ENCODE results near the gene KLF11.
"Not testable (repeated sequence)": the region's sequence is repeated elsewhere in the genome, so short reads cannot be mapped to it uniquely, and the experiment has no call there.

Gene KLF11

DNA sequence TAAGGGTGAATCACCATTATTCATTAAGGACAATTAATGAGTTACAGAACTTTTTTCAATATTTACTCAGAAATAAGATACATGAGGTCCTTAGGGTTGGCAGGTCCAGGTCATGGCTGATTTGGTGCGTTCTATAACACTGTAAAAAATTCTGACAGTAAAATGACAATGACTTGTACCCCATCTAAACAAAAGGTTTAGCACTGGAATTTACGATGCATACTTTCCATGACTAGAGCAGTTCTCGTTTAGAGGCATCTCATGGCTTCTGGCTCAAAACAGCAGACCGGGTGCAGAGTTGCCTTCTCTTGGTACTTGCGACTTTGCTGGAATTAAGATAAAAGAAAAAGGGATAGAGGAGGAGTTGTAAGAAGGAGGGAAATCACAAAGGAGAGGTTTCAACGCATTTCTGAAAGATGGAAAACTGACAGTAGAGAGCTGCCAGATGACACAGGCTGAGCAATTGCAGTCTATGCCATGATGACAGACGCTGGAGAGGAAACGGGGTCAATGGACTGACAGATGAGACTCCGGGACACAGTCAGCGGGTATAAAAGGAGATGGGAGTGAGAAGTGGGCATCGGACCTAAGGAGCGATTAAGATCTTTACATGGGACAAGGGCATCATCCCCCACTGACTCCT lies 41.0 kb downstream of the KLF11 start:
- Histone ChIP-seq H3K9me3 (replicated peaks in 1 of 11) (no peaks in the 10 kb centered on the region), H4K20me1 (peaks cover 0 to 20% (median 12%) of the 10 kb centered on the region in 11 experiments; a peak in 14 of 22 replicates), H3K27ac (no peak overlapping the region), H3K27me3 (peaks cover 49 to 71% (median 57%) of the 10 kb centered on the region in 11 experiments), H3K9ac (no peak overlapping the region), H3K4me3 (no peak overlapping the region), H3K4me2 (no peak overlapping the region), H3K36me3 (no peaks in the 10 kb centered on the region), H3K4me1 (peaks cover 8 to 18% (median 15%) of the 10 kb centered on the region in 10 experiments; a peak in 19 of 20 replicates)
- no peak for TF ChIP-seq Cebpa-rat (IDR thresholded peaks at IDR 0.05)

DNA sequence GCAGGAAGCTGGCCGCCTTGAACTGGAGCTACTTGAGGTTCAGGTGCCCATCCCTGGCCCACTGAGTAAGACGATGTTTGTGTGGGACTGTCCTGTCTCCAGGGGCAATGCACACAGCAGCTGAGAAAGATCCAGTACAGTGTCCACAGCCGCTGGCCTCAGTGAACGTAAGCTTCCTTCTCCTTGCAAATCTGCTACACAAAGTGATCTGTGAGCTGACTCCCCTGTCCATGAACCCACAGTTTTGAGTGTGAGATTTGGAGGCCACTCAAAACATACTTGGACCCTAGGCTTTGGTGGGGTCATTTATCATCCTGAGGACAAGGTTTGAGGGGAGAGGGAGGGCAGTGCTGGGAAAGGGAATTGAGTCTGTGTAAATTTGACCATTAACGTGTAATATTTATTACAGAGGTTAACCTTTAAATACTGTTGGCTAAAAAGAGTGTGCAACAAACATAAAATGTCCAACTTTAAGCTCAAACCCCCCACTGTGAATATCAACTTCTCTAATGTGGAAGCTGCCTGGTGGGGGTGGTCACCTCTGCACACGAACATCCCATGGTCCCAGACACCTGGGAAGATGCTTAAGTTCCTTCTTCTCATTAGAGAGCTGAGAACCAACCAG lies 41.8 kb downstream of the KLF11 start:
- Histone ChIP-seq H3K4me2 (no peak overlapping the region), H3K27me3 (peaks cover 43 to 71% (median 56%) of the 10 kb centered on the region in 11 experiments), H3K4me1 (peaks cover 7 to 14% (median 10%) of the 10 kb centered on the region in 10 experiments; a peak in 19 of 20 replicates), H4K20me1 (peaks cover 0 to 14% (median 6%) of the 10 kb centered on the region in 11 experiments; a peak in 11 of 22 replicates), H3K9ac (no peak overlapping the region), H3K4me3 (no peak overlapping the region), H3K27ac (no peak overlapping the region), H3K9me3 (replicated peaks in 1 of 11) (no peaks in the 10 kb centered on the region), H3K36me3 (no peaks in the 10 kb centered on the region)
- no peak for TF ChIP-seq Cebpa-rat (IDR thresholded peaks at IDR 0.05)

DNA sequence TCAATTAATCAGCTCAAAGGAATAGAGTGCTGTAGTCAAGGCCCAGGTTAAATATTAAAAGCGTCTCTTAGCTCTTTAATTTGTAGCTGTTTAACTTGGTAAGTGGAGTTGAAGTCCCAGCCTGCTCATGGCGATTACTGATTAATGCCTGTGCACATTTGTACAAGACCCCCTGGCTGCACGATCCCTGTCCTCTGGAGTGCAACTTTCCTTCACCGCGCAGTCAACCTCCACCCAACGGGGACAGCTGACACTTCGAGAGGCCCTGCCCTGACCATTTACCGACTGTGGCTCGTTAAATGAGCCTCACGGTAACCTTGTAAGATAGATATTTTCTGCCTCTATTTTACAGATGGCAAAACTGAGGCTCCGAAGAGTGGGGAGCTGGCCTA lies 42.3 kb downstream of the KLF11 start:
- H3K27me3 ChIP-seq, result peaks cover 43 to 71% (median 56%) of the 10 kb centered on the region in 11 experiments
- H3K9me3 ChIP-seq (replicated peaks in 1 of 11), result no peaks in the 10 kb centered on the region
- H3K9ac ChIP-seq, result no peak overlapping the region
- no peak overlapping the region for H3K4me2 ChIP-seq
- no peak overlapping the region for H3K4me3 ChIP-seq
- TF ChIP-seq Cebpa-rat (IDR thresholded peaks at IDR 0.05), result no peak
- H3K27ac ChIP-seq, result no peak overlapping the region
- H3K4me1 ChIP-seq, result peaks cover 3 to 12% (median 6%) of the 10 kb centered on the region in 10 experiments; a peak in 19 of 20 replicates
- no peaks in the 10 kb centered on the region for H3K36me3 ChIP-seq
- H4K20me1 ChIP-seq, result peaks cover 0 to 9% (median 3%) of the 10 kb centered on the region in 11 experiments; a peak in 11 of 22 replicates

DNA sequence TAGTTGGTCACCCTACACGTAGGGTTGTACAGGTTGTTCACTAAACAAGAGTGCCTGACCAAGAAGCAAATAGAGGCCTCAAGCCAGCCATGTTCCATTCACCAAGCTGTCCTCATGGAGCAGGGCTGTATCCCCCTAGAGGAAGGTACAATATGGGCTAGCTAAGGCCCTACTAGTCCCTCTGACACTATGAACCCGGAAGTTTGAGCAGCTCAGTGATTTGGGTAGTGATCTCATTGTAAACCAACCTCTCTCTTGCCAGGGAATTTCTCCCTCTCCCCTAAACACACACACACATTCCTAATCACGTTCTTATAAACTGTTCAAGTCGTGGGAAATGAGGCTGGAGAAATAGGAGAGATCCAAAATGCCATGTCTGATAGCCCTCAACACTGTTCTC lies 43.6 kb downstream of the KLF11 start:
- Histone ChIP-seq H3K27ac (no peak overlapping the region), H3K4me3 (no peak overlapping the region), H3K27me3 (peaks cover 43 to 71% (median 56%) of the 10 kb centered on the region in 11 experiments), H3K36me3 (no peaks in the 10 kb centered on the region), H3K4me1 (peaks cover 5 to 13% (median 6%) of the 10 kb centered on the region in 10 experiments; a peak in 15 of 20 replicates), H3K9me3 (replicated peaks in 1 of 11) (peaks cover 6 to 9% (median 8%) of the 10 kb centered on the region in 11 experiments; a peak in 21 of 22 replicates), H3K4me2 (no peak overlapping the region), H3K9ac (no peak overlapping the region), H4K20me1 (peaks cover 0 to 4% (median 0%) of the 10 kb centered on the region in 11 experiments; a peak in 1 of 22 replicates)
- no peak for TF ChIP-seq Cebpa-rat (IDR thresholded peaks at IDR 0.05)

DNA sequence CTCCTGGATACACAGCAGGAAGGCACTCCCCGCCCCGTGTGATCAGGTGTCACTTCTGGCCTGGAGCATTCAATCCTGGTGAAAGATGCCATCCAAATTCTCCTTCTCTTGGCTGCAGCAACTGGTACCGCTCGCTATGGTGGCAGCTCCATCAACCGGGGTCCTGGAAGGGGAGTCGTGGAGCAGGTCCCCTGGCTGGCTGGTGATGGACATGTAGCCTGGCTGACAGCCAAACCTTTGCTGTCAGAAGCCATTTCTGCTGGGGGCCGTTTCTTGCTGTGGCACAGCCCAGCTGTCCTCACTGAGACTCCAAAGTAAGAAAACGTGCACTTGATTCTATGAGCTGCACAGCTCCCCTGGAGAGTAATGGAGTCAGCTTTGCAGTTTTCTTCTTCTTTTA lies 44.0 kb downstream of the KLF11 start:
- peaks cover 43 to 71% (median 56%) of the 10 kb centered on the region in 11 experiments for H3K27me3 ChIP-seq
- H4K20me1 ChIP-seq, result peaks cover 0 to 4% (median 0%) of the 10 kb centered on the region in 11 experiments; a peak in 1 of 22 replicates

DNA sequence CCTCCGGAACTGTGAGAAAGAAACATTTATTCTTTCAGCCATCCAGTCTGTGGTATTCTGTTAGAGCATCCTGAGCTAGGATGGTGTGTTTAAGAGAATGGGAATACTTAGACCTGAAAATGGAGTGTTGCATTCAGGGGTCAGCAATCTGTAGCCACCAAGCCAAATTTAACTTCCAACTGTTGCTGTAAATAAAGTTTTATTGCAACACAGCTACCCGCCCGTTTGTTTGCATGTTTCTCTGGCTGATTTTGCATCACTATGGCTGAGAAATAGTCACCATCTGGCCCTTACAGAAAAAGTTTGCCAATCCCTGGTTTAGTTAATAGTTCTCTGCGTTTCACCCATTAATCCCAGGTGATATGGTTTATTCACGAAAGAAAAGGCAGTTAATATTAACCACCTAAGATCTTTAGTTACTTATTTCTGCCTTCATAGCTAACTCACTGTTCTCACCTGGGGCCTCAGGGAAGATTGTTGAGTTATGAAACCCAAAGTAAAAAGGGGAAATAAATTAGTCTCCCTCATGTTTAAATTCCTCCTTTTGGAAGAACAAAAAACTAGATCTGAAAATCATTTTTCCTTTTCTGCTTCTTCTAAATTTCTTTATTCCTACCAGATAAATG lies 46.3 kb downstream of the KLF11 start:
- Histone ChIP-seq H3K27ac (no peak overlapping the region), H3K9ac (no peak overlapping the region), H3K4me3 (no peak overlapping the region), H3K9me3 (replicated peaks in 1 of 11) (peaks cover 13 to 22% (median 19%) of the 10 kb centered on the region in 11 experiments), H3K36me3 (no peaks in the 10 kb centered on the region), H3K4me1 (peaks cover 5 to 13% (median 6%) of the 10 kb centered on the region in 10 experiments; a peak in 15 of 20 replicates), H3K27me3 (peaks cover 30 to 62% (median 40%) of the 10 kb centered on the region in 11 experiments), H3K4me2 (no peak overlapping the region), H4K20me1 (no peaks in the 10 kb centered on the region)
- TF ChIP-seq Cebpa-rat (IDR thresholded peaks at IDR 0.05), result 0 out of 22 replicates have a peak, but pooled peaks of 1 of the 11 experiments have one; percentile 39

More for the DNA sequence above, 44.0 kb downstream of the KLF11 start:
- peaks cover 10 to 13% (median 12%) of the 10 kb centered on the region in 11 experiments for H3K9me3 ChIP-seq (replicated peaks in 1 of 11)
- no peak overlapping the region for H3K27ac ChIP-seq
- no peak for TF ChIP-seq Cebpa-rat (IDR thresholded peaks at IDR 0.05)
- H3K4me1 ChIP-seq, result peaks cover 5 to 13% (median 6%) of the 10 kb centered on the region in 10 experiments; a peak in 15 of 20 replicates
- H3K36me3 ChIP-seq, result no peaks in the 10 kb centered on the region
- H3K4me3 ChIP-seq, result no peak overlapping the region
- no peak overlapping the region for H3K4me2 ChIP-seq
- no peak overlapping the region for H3K9ac ChIP-seq

DNA sequence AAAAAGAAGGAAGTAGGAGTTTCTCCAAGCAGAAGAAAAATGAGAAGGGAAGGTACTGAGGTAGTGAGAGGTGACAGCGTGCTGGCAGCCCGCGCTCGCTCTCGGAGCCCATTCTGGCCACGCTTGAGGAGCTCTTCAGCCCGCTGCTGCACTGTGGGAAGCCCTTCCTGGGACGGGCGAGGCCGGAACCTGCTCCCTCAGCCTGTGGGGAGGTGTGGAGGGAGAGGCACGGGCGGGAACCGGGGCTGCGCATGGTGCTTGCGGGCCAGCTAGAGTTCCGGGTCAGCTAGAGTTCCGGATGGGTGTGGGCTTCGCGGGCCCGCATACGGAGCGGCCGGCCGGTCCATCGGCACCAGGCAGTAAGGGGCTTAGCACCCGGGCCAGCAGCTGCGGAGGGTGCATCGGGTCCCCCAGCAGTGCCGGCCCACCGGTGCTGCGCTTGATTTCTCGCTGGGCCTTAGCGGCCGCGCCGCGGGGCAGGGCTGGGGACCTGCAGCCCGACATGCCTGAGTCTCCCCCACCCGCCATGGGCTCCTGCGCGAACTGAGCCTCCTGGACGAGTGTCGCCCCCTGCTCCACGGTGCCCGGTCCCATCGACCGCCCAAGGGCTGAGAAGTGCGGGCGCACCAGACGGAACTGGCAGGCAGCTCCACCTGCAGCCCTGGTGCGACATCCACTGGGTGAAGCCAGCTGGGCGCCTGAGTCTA lies 48.0 kb downstream of the KLF11 start:
- Histone ChIP-seq H4K20me1 (no peaks in the 10 kb centered on the region), H3K36me3 (no peaks in the 10 kb centered on the region), H3K4me2 (peak overlapping the region; percentile 63 to 80 (median 76)), H3K9ac (peak overlapping the region in 2 of 11 experiments; percentile 12 to 37; a peak in 2 of 22 replicates), H3K4me3 (peak overlapping the region; percentile 28 to 63 (median 46); a peak in 18 of 20 replicates), H3K9me3 (replicated peaks in 1 of 11) (peaks cover 13 to 22% (median 19%) of the 10 kb centered on the region in 11 experiments), H3K4me1 (peaks cover 5 to 13% (median 6%) of the 10 kb centered on the region in 10 experiments; a peak in 15 of 20 replicates), H3K27ac (no peak overlapping the region), H3K27me3 (peaks cover 30 to 49% (median 40%) of the 10 kb centered on the region in 11 experiments)
- TF ChIP-seq Cebpa-rat (IDR thresholded peaks at IDR 0.05), result no peak

DNA sequence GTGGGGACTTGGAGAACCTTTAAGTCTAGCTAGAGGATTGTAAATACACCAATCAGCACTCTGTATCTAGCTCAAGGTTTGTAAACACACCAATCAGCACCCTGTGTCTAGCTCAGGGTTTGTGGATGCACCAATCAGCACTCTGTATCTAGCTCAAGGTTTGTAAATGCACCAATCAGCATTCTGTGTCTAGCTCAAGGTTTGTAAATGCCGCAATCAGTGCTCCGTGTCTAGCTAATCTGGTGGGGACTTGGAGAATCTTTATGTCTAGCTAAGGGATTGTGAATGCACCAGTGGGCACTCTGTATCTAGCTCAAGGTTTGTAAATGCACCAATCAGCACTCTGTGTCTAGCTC lies 48.5 kb downstream of the KLF11 start:
- Histone ChIP-seq H3K9me3 (replicated peaks in 1 of 11) (peaks cover 13 to 22% (median 19%) of the 10 kb centered on the region in 11 experiments), H3K4me3 (peak overlapping the region in 9 of 10 experiments; percentile 28 to 63 (median 46); a peak in 12 of 20 replicates), H3K27me3 (peaks cover 30 to 49% (median 40%) of the 10 kb centered on the region in 11 experiments), H3K4me1 (peaks cover 5 to 15% (median 6%) of the 10 kb centered on the region in 10 experiments; a peak in 15 of 20 replicates), H3K4me2 (peak overlapping the region; percentile 63 to 80 (median 76); a peak in 17 of 22 replicates)
- H3K27ac ChIP-seq, H3K36me3 ChIP-seq, H4K20me1 ChIP-seq, H3K9ac ChIP-seq: not testable (repeated sequence)
